ENCODE measurements around the gene IL13RA1.

IL13RA1 gene

GRCh38 chrX:118824173-118824730 is 96.8 kb downstream of the IL13RA1 start:
- no peaks in the 10 kb centered on the region for H3K36me3 ChIP-seq
- TF ChIP-seq CTCF (IDR thresholded peaks at IDR 0.05; ENCODE audit: low read depth, low read length): peak; percentile 20; the same call in 1 of the 2 replicates
- no peaks in the 10 kb centered on the region for H3K4me1 ChIP-seq
- DNase-seq: no peak
- no peaks in the 10 kb centered on the region for H3K9me3 ChIP-seq
- H3K27me3 ChIP-seq: peaks cover 18% of the 10 kb centered on the region
- H3K4me3 ChIP-seq (ENCODE audit: low read depth, low read length): peak overlapping the region; percentile 35

GRCh38 chrX:118825227-118825626 is 97.8 kb downstream of the IL13RA1 start:
- Histone ChIP-seq H3K27me3 (peaks cover 18% of the 10 kb centered on the region), H3K9me3 (no peaks in the 10 kb centered on the region), H3K36me3 (no peaks in the 10 kb centered on the region), H3K4me1 (no peaks in the 10 kb centered on the region), H3K4me3 (ENCODE audit: low read depth, low read length) (no peak overlapping the region)
- DNase-seq: no peak
- TF ChIP-seq CTCF (IDR thresholded peaks at IDR 0.05; ENCODE audit: low read depth, low read length): no peak

DNA sequence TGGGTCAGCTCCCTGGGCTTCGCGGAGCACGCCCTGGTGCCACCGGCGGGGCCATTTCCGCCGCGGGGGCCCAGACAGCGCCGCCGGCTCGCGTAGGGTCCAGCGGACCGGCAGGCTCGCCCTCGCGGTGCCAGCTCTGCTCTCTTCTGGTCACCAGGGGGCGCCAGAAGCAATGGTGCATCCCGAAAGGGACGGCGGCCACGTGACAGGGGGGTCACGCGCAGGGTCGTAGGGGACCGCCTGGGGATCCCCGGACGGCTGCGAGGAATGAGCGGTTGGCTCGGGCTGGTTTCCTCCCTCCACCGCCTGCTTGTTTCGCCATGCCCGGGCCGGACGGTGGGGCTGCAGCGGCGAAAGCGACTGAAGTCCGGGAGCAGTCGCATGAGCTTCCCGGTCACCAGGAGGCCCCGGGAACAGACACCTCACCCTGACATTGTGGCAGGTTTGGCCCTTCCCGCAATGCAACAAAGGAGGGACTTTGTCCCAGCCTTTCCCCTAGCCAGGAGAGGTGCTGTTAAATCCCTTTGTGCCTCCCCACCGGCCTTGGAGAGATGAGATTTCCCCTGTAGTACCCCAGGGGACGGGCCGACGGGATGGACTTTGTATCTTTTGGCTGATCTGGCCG is 112.0 kb downstream of the IL13RA1 start:
- Histone ChIP-seq H3K27me3 (no peaks in the 10 kb centered on the region), H3K4me1 (no peaks in the 10 kb centered on the region), H3K4me3 (ENCODE audit: low read depth, low read length) (peak overlapping the region; percentile 51), H3K36me3 (no peaks in the 10 kb centered on the region), H3K9me3 (no peaks in the 10 kb centered on the region)
- DNase-seq: peak; percentile 78
- peak; percentile 50 for TF ChIP-seq CTCF (IDR thresholded peaks at IDR 0.05; ENCODE audit: low read depth, low read length)

Data from BE2C (cell line).